Thyroid gland (tissue), 4 donors: ENCODE measurements around the gene TTF1. TPM values are rescaled to one million over a fixed set of nuclear protein-coding genes. Genes with fewer than 3 reads are reported as not detected.

Experiments
- DNase-seq, 2 donors: peaks; one replicate each; pipeline ENCODE4 v3.0.0-alpha.2; 2019
- H3K27ac ChIP-seq, 3 donors: fragments of 200-600 bp; sonication (generic); 1 replicate in 2 of 3; 2 replicates in 1 of 3; pipeline ENCODE4 v1.5.1; 2016 to 2019; ENCODE audit warnings: mild to moderate bottlenecking in 1 of 3, moderate library complexity in 1 of 3
- H3K27me3 ChIP-seq: fragments of 200-600 bp; sonication (generic); one replicate; pipeline ENCODE4 v1.5.1; 2019
- H3K36me3 ChIP-seq, 2 donors: fragments of 200-600 bp; sonication (generic); one replicate each; pipeline ENCODE4 v1.5.1; 2016 to 2019
- H3K4me1 ChIP-seq, 2 donors: fragments of 200-600 bp; sonication (generic); one replicate each; pipeline ENCODE4 v1.5.1; 2017 to 2019
- H3K4me3 ChIP-seq, 3 donors: fragments of 200-600 bp; sonication (generic); replicated peaks in 1 of 3; 1 replicate in 2 of 3; 2 replicates in 1 of 3; pipeline ENCODE4 v1.5.1; 2016; ENCODE audit warnings: mild to moderate bottlenecking in 1 of 3
- H3K9me3 ChIP-seq: fragments of 200-600 bp; sonication (generic); one replicate; pipeline ENCODE4 v1.5.1; 2017
- POLR2A ChIP-seq, 2 donors: fragments of 450-650 bp; IDR thresholded peaks; one replicate each; pipeline ENCODE4 v1.6.1; 2017; ENCODE audit warnings: antibody characterized with exemption in 2 of 2, mild to moderate bottlenecking in 2 of 2, moderate library complexity in 1 of 2
- WGBS, 2 donors: methylation state at CpG; one replicate each; pipeline ENCODE4 v1.1.5; 2017; 5-methylcytosine and 5-hydroxymethylcytosine counted together
- intact Hi-C: fragments of 100-400 bp; cut with DNase I; formaldehyde crosslinking; loops from one replicate; pipeline ENCODE4 v1.15.1; 2023
- total RNA-seq, 4 donors: library from RNA; depleted of rRNA; stranded (reverse); fragments of >200 nt; gene quantifications; one replicate each; pipeline ENCODE4 v1.2.3, GENCODE V29; 2016
- TF ChIP-seq, protein P1 (sequence below), 6 experiments: fragments of 200-600 bp in 3 of 6; fragments of 450-650 bp in 3 of 6; sonication (generic) in 3 of 6; IDR thresholded peaks; one replicate each; pipeline ENCODE4 v1.5.1; 2016 to 2019; ENCODE audit warnings: antibody characterized with exemption in 6 of 6, mild to moderate bottlenecking in 2 of 6, inconsistent platforms in 1 of 6, moderate library complexity in 1 of 6

TTF1 gene
- total RNA-seq, 4 donors from 2014 or later, result 10.8 to 19.3 (median 13.6) TPM

- no peak for TF ChIP-seq POLR2A (IDR thresholded peaks at IDR 0.05)
- TF ChIP-seq, protein P1, sequence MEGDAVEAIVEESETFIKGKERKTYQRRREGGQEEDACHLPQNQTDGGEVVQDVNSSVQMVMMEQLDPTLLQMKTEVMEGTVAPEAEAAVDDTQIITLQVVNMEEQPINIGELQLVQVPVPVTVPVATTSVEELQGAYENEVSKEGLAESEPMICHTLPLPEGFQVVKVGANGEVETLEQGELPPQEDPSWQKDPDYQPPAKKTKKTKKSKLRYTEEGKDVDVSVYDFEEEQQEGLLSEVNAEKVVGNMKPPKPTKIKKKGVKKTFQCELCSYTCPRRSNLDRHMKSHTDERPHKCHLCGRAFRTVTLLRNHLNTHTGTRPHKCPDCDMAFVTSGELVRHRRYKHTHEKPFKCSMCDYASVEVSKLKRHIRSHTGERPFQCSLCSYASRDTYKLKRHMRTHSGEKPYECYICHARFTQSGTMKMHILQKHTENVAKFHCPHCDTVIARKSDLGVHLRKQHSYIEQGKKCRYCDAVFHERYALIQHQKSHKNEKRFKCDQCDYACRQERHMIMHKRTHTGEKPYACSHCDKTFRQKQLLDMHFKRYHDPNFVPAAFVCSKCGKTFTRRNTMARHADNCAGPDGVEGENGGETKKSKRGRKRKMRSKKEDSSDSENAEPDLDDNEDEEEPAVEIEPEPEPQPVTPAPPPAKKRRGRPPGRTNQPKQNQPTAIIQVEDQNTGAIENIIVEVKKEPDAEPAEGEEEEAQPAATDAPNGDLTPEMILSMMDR (IDR thresholded peaks at IDR 0.05), result no peak
- Histone ChIP-seq H3K4me1 (no peaks in the 10 kb centered on the region), H3K27ac (no peak overlapping the region), H3K36me3 (no peaks in the 10 kb centered on the region), H3K9me3 (no peaks in the 10 kb centered on the region), H3K27me3 (no peaks in the 10 kb centered on the region), H3K4me3 (no peak overlapping the region)
- intact Hi-C loops, result no loop called here
- DNase-seq, result no peak
- 75 to 79% methylated on average over 19 to 20 of the region's 20 CpGs for WGBS, 2 donors
Observed at GRCh38 chr9:132447346-132447745, 40.7 kb upstream of the TTF1 start.

- no peaks in the 10 kb centered on the region for H3K4me1 ChIP-seq
- H3K27me3 ChIP-seq, result no peaks in the 10 kb centered on the region
- WGBS, 2 donors, result 91 to 94% methylated on average over 3 of the region's 3 CpGs
- no peak for DNase-seq
- no peak overlapping the region for H3K27ac ChIP-seq
- no peak overlapping the region for H3K4me3 ChIP-seq
- no peaks in the 10 kb centered on the region for H3K9me3 ChIP-seq
- no peaks in the 10 kb centered on the region for H3K36me3 ChIP-seq
- intact Hi-C loops, result no loop called here
- no peak for TF ChIP-seq POLR2A (IDR thresholded peaks at IDR 0.05)
- TF ChIP-seq, protein P1 (IDR thresholded peaks at IDR 0.05), result no peak
Observed at GRCh38 chr9:132446887-132447286, 40.2 kb upstream of the TTF1 start.

- no peak for TF ChIP-seq POLR2A (IDR thresholded peaks at IDR 0.05)
- TF ChIP-seq, protein P1 (IDR thresholded peaks at IDR 0.05), result no peak
- 56 to 57% methylated on average over 10 of the region's 10 CpGs for WGBS, 2 donors
- H3K27me3 ChIP-seq, result no peaks in the 10 kb centered on the region
- no peaks in the 10 kb centered on the region for H3K9me3 ChIP-seq
- intact Hi-C loops, result no loop called here
- H3K36me3 ChIP-seq, result no peaks in the 10 kb centered on the region
- DNase-seq, result no peak
- H3K27ac ChIP-seq, result no peak overlapping the region
- no peak overlapping the region for H3K4me3 ChIP-seq
- no peaks in the 10 kb centered on the region for H3K4me1 ChIP-seq
Observed at GRCh38 chr9:132443951-132444607, 37.4 kb upstream of the TTF1 start.

- no peak for DNase-seq
- H3K27ac ChIP-seq, result no peak overlapping the region
- H3K4me3 ChIP-seq, result no peak overlapping the region
- intact Hi-C loops, result no loop called here
- H3K9me3 ChIP-seq, result no peaks in the 10 kb centered on the region
- 37 to 45% methylated on average over 10 of the region's 10 CpGs for WGBS, 2 donors
- no peaks in the 10 kb centered on the region for H3K27me3 ChIP-seq
- no peaks in the 10 kb centered on the region for H3K36me3 ChIP-seq
- TF ChIP-seq, protein P1 (IDR thresholded peaks at IDR 0.05), result no peak
- no peak for TF ChIP-seq POLR2A (IDR thresholded peaks at IDR 0.05)
- H3K4me1 ChIP-seq, result no peaks in the 10 kb centered on the region
Observed at GRCh38 chr9:132441404-132441803, 34.8 kb upstream of the TTF1 start.

GRCh38 chr9:132440735-132441134 lies 34.1 kb upstream of the TTF1 start:
- WGBS, 2 donors, result 77 to 82% methylated on average over 6 of the region's 6 CpGs
- no peak for DNase-seq
- H3K27ac ChIP-seq, result no peak overlapping the region
- TF ChIP-seq, protein P1 (IDR thresholded peaks at IDR 0.05), result no peak
- TF ChIP-seq POLR2A (IDR thresholded peaks at IDR 0.05), result no peak
- no peaks in the 10 kb centered on the region for H3K4me1 ChIP-seq
- H3K27me3 ChIP-seq, result no peaks in the 10 kb centered on the region
- no peaks in the 10 kb centered on the region for H3K9me3 ChIP-seq
- intact Hi-C loops, result no loop called here
- no peak overlapping the region for H3K4me3 ChIP-seq
- H3K36me3 ChIP-seq, result no peaks in the 10 kb centered on the region
